C1 segment of cervical spinal cord (tissue), 14 donors: Measurements from ENCODE around the gene TRAF2.
A peak's percentile ranks its signal among the peaks of the same experiment; 100 is the strongest.

Experiments used
- DNase-seq, 14 donors: peaks; one replicate each; lab custom pipeline; 2025; lab: John Stamatoyannopoulos, UW

The TRAF2 gene

GRCh38 chr9:136937186-136938001 lies 51.1 kb downstream of the TRAF2 start:
- no peak for DNase-seq

GRCh38 chr9:136939431-136939995 lies 53.2 kb downstream of the TRAF2 start:
- no peak for DNase-seq

- DNase-seq = peak in 12 of 14 donors; percentile 31 to 84 (median 62)
These were observed 53.7 kb downstream of the TRAF2 start for GRCh38 chr9:136939996-136940525.

GRCh38 chr9:136940526-136941230 lies 54.4 kb downstream of the TRAF2 start:
- DNase-seq = no peak

- no peak for DNase-seq
These were observed 55.2 kb downstream of the TRAF2 start for GRCh38 chr9:136941231-136942111.

GRCh38 chr9:136942112-136942880 lies 56.0 kb downstream of the TRAF2 start:
- no peak for DNase-seq

GRCh38 chr9:136942881-136943230 lies 56.5 kb downstream of the TRAF2 start:
- DNase-seq = no peak

- DNase-seq = no peak
These were observed 57.2 kb downstream of the TRAF2 start for GRCh38 chr9:136943291-136944211.

GRCh38 chr9:136944212-136944518 lies 57.8 kb downstream of the TRAF2 start:
- no peak for DNase-seq

GRCh38 chr9:136944519-136945332 lies 58.4 kb downstream of the TRAF2 start, which contains the start of the genes C8G and FBXW5:
Gene C8G, plus strand, starts transcription at chr9:136945243. Its CDS starts 78 bp downstream, at chr9:136945321.
Gene FBXW5, minus strand, starts transcription at chr9:136944738. Its CDS starts 655 bp downstream, at chr9:136944083.
- DNase-seq = peak in 13 of 14 donors; percentile 82 to 97 (median 90)

GRCh38 chr9:136945333-136946227 lies 59.3 kb downstream of the TRAF2 start:
- DNase-seq = no peak

- peak in 2 of 14 donors; percentile 33 to 50 for DNase-seq
These were observed 60.1 kb downstream of the TRAF2 start for GRCh38 chr9:136946228-136947027.

GRCh38 chr9:136947028-136947891 lies 60.9 kb downstream of the TRAF2 start:
- peak in 7 of 14 donors; percentile 29 to 76 (median 49) for DNase-seq

- peak in 11 of 14 donors; percentile 30 to 77 (median 63) for DNase-seq
These were observed 61.7 kb downstream of the TRAF2 start for GRCh38 chr9:136947955-136948510.

- DNase-seq = peak in 1 of 14 donors; percentile 67
These were observed 63.0 kb downstream of the TRAF2 start for GRCh38 chr9:136949239-136949816.
